GM12878 (cell line): ENCODE results near the gene MAPKAP1. TPM values are rescaled to one million over a fixed set of nuclear protein-coding genes. Genes with fewer than 3 reads are reported as not detected.
A peak's percentile ranks its signal among the peaks of the same experiment; 100 is the strongest.

Source experiments
- ATAC-seq: fragments of 200-7000 bp; cut with Tn5 transposase; 3 replicates; pipeline ENCODE4 v1.9.1; 2020; ENCODE audit warnings: mild to moderate bottlenecking, moderate library complexity
- BruUV-seq: library from RNA; stranded (reverse); fragments of 400-500 nt; replicated peaks from 2 replicates; lab custom pipeline; 2021; lab: Mats Ljungman, UMichigan
- CTCF ChIA-PET: fragments of 300-600 bp; sonication (Branson Sonifier 250); formaldehyde crosslinking; extraction: SDS; loops from one replicate; lab custom pipeline; 2021; ENCODE audit warnings: inconsistent platforms; lab: Yijun Ruan, JAX
- POLR2A ChIA-PET: fragments of 350-600 bp; formaldehyde crosslinking; extraction: SDS; loops from one replicate; lab custom pipeline; 2021; ENCODE audit warnings: inconsistent platforms; lab: Charles Lee
- RAD21 ChIA-PET: fragments of 300-600 bp; sonication (Branson Sonifier 250); formaldehyde crosslinking; loops from one replicate; lab custom pipeline; 2023; ENCODE audit warnings: antibody characterized with exemption; ENCODE audit not compliant: unreplicated experiment; lab: Charles Lee
- SMC1A ChIA-PET: fragments of 300-600 bp; sonication (Branson Sonifier 250); formaldehyde crosslinking; loops from one replicate; lab custom pipeline; 2023; ENCODE audit not compliant: unreplicated experiment, uncharacterized antibody; lab: Charles Lee
- DNase-seq: peaks from one replicate; pipeline ENCODE4 v3.0.0-alpha.2; 2011; ENCODE audit warnings: low read depth, low spot score
- FAIRE-seq: peaks from 3 replicates; lab custom pipeline; 2011; peaks lifted over from hg19 to GRCh38; lab: Jason Lieb, UNC
- H2AFZ ChIP-seq: 2 replicates; pipeline ENCODE4 v1.6.0; 2011; ENCODE audit warnings: low read depth, low read length, control low read depth; ENCODE audit not compliant: control insufficient read depth
- H3K27ac ChIP-seq: 2 replicates; pipeline ENCODE4 v1.5.1; 2011; ENCODE audit warnings: control low read depth; ENCODE audit not compliant: control insufficient read depth, insufficient read depth
- H3K27me3 ChIP-seq, 2 experiments: replicated peaks in 1 of 2; 2 replicates each; pipeline versions ENCODE4 v1.6.0 to v1.6.1; 2011; ENCODE audit warnings: low read length in 1 of 2; ENCODE audit not compliant: control insufficient read depth in 2 of 2, insufficient read depth in 2 of 2
- H3K36me3 ChIP-seq, 2 experiments: 2 replicates each; pipeline ENCODE4 v1.5.1; 2011; ENCODE audit warnings: low read length in 1 of 2; ENCODE audit not compliant: control insufficient read depth in 2 of 2, insufficient read depth in 2 of 2
- H3K4me1 ChIP-seq: 2 replicates; pipeline ENCODE4 v1.6.1; 2011; ENCODE audit warnings: mild to moderate bottlenecking, low read length, moderate library complexity, mixed read lengths; ENCODE audit not compliant: control insufficient read depth, insufficient read depth
- H3K4me2 ChIP-seq: 2 replicates; pipeline ENCODE4 v1.6.0; 2011; ENCODE audit warnings: control low read depth; ENCODE audit not compliant: control insufficient read depth, insufficient read depth
- H3K4me3 ChIP-seq: fragments of 200-600 bp; sonication (generic); 2 replicates; pipeline ENCODE4 v1.5.1; 2016
- H3K79me2 ChIP-seq: 2 replicates; pipeline ENCODE4 v1.6.0; 2011; ENCODE audit warnings: low read length; ENCODE audit not compliant: control insufficient read depth, insufficient read depth
- H3K9ac ChIP-seq: 2 replicates; pipeline ENCODE4 v1.8.0; 2011; ENCODE audit warnings: low read length, control low read depth, mixed read lengths; ENCODE audit not compliant: control insufficient read depth, insufficient read depth
- H3K9me3 ChIP-seq: replicated peaks from 3 replicates; pipeline ENCODE4 v1.5.1; 2011; ENCODE audit warnings: mild to moderate bottlenecking, low read length; ENCODE audit not compliant: control insufficient read depth, insufficient read depth
- H4K20me1 ChIP-seq: 2 replicates; pipeline ENCODE4 v1.6.0; 2011; ENCODE audit not compliant: control insufficient read depth, insufficient read depth
- CHD1 ChIP-seq: IDR thresholded peaks from 2 replicates; pipeline ENCODE4 v1.6.1; 2012; ENCODE audit warnings: low read depth, low read length, improper control_type of control experiment
- CHD4 ChIP-seq: fragments of 200-600 bp; sonication (generic); IDR thresholded peaks from 2 replicates; pipeline ENCODE4 v1.6.1; 2016; ENCODE audit warnings: mild to moderate bottlenecking
- JUND ChIP-seq: IDR thresholded peaks from 2 replicates; pipeline ENCODE4 v1.6.1; 2012; ENCODE audit warnings: low read depth, mild to moderate bottlenecking, low read length, improper control_type of control experiment, moderate library complexity
- KAT2A ChIP-seq: conservative IDR thresholded peaks from 2 replicates; pipeline ENCODE4 v1.6.1; 2011; ENCODE audit warnings: low read depth, low read length; ENCODE audit not compliant: control insufficient read depth
- POLR2AphosphoS2 ChIP-seq: IDR thresholded peaks from 2 replicates; pipeline ENCODE4 v1.6.1; 2011; ENCODE audit warnings: low read depth, mild to moderate bottlenecking, low read length, improper control_type of control experiment, moderate library complexity
- RUNX3 ChIP-seq: IDR thresholded peaks from 2 replicates; pipeline ENCODE4 v1.6.1; 2012; ENCODE audit warnings: low read length, inconsistent platforms
- SPI1 ChIP-seq: IDR thresholded peaks from 2 replicates; pipeline ENCODE4 v1.6.1; 2011; ENCODE audit warnings: low read depth, mild to moderate bottlenecking, low read length, moderate library complexity, borderline replicate concordance; ENCODE audit not compliant: insufficient read depth
- YY1 ChIP-seq: IDR thresholded peaks from 2 replicates; pipeline ENCODE4 v1.6.1; 2011; ENCODE audit warnings: low read depth, mild to moderate bottlenecking, low read length
- WGBS: methylation state at CpG from one replicate; pipeline ENCODE4 v1.1.6; 2016; ENCODE audit warnings: low lambda C conversion rate; ENCODE audit not compliant: insufficient replicate concordance, insufficient coverage; ENCODE audit errors: missing lambda C conversion rate; 5-methylcytosine and 5-hydroxymethylcytosine counted together
- in situ Hi-C: fragments of 300-500 bp; cut with MboI; formaldehyde crosslinking; loops from 9 replicates; pipeline ENCODE4 v1.14.3; 2018; ENCODE audit warnings: mixed read lengths
- intact Hi-C: fragments of 100-400 bp; cut with micrococcal nuclease; formaldehyde crosslinking; loops from one replicate; pipeline ENCODE4 v1.14.2; 2022; ENCODE audit not compliant: unreplicated experiment
- polyA plus RNA-seq, 11 experiments: library from polyadenylated mRNA; depleted of rRNA in 4 of 11; unstranded in 6 of 11; stranded (reverse) in 5 of 11; fragments of >200 nt; fragmentation: Nextera tagmentation in 4 of 11; fragmentation: Illumina TruSeq in 1 of 11; extraction: Ambion mirVana in 4 of 11; extraction: Trizol in 1 of 11; gene quantifications; 1 replicate in 1 of 11; 2 replicates in 10 of 11; pipeline versions ENCODE4 v1.2.1 to v1.2.3, GENCODE V29; 2011 to 2016; ENCODE audit warnings: inconsistent platforms in 2 of 11, missing spikeins in 2 of 11, low read depth in 1 of 11
- total RNA-seq, 4 experiments: library from RNA; depleted of rRNA in 3 of 4; stranded (reverse); fragments of >200 nt in 3 of 4; fragmentation: Illumina TruSeq in 1 of 4; extraction: Trizol in 1 of 4; gene quantifications; 2 replicates each; pipeline versions ENCODE4 v1.2.1 to v1.2.3, GENCODE V29; 2013 to 2021
- TF ChIP-seq, protein P1 (sequence below): IDR thresholded peaks from 2 replicates; pipeline ENCODE4 v1.6.1; 2011; ENCODE audit warnings: borderline replicate concordance, low read depth, mild to moderate bottlenecking, moderate library complexity, mixed read lengths, low read length; ENCODE audit not compliant: insufficient read depth; ENCODE audit errors: extremely low read length

Gene MAPKAP1
- total and polyA plus RNA-seq, 10 of the 15 experiments (the other 5 are each of a cell fraction or from before 2014, with no cell fraction given) = 5.1 to 188 (median 105) TPM

DNA sequence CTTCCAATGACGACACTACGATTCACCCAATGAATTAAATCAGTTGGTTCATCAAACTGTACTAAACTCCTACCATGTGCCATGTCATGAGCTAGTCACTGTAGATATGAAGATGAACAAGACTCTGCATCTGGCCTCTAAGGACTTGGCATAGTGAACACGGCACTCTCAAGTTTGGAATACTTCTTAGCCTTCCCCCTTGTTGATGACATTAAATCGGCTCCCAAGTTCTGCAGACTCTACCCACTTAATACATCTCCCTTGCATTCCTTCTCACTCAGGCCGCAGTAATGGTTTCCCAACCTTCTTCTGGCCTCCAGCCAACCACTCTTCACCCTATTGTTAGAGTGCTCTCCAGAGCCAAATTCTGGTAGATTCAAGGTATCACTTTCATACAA is 184.7 kb downstream of the MAPKAP1 start:
- ATAC-seq (no peak), FAIRE-seq (no peak), DNase-seq (no peak)
- H3K9me3 ChIP-seq = no peaks in the 10 kb centered on the region
- peaks cover 8% of the 10 kb centered on the region for H3K4me1 ChIP-seq
- WGBS = 96% methylated on average over 5 of the region's 5 CpGs
- H4K20me1 ChIP-seq = no peaks in the 10 kb centered on the region
- no TSS peak for BruUV-seq
- H3K4me2 ChIP-seq = no peak overlapping the region
- no peaks in the 10 kb centered on the region for H3K79me2 ChIP-seq
- no peak overlapping the region for H3K9ac ChIP-seq
- H3K4me3 ChIP-seq = no peak overlapping the region
- ChIA-PET SMC1A (interaction anchor here (1.0 to 13.5 kb wide), 2 partner anchors 8 to 15 kb away, joined by 3 to 88 read pairs; no protein-coding TSS in a partner anchor), CTCF (interaction anchor here (0.9 to 1.2 kb wide), 3 partner anchors 8 to 36 kb away, joined by 3 to 9 read pairs (median 3); no protein-coding TSS in a partner anchor), RAD21 (interaction anchor here (1.8 kb wide), 1 partner anchor 9 kb away, joined by 6 read pairs; no protein-coding TSS in a partner anchor), POLR2A (no interaction called here)
- in situ Hi-C loops (no loop called here), intact Hi-C loops (no loop called here)
- TF ChIP-seq SPI1 = no peak
- no peak for TF ChIP-seq POLR2AphosphoS2
- no peak for TF ChIP-seq YY1
- no peak for TF ChIP-seq JUND
- TF ChIP-seq RUNX3 = no peak
- no peak for TF ChIP-seq KAT2A
- TF ChIP-seq CHD4 = no peak
- TF ChIP-seq, protein P1, sequence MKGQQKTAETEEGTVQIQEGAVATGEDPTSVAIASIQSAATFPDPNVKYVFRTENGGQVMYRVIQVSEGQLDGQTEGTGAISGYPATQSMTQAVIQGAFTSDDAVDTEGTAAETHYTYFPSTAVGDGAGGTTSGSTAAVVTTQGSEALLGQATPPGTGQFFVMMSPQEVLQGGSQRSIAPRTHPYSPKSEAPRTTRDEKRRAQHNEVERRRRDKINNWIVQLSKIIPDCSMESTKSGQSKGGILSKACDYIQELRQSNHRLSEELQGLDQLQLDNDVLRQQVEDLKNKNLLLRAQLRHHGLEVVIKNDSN = no peak
- TF ChIP-seq CHD1 = no peak
- H3K27me3 ChIP-seq = no peaks in the 10 kb centered on the region
- H3K27ac ChIP-seq = peak overlapping the region; percentile 41; the same call in 1 of the 2 replicates
- peaks cover 4 to 10% of the 10 kb centered on the region in 2 experiments; a peak in 3 of 4 replicates for H3K36me3 ChIP-seq
- no peak overlapping the region for H2AFZ ChIP-seq
